Chondrocyte (in vitro differentiated cells): ENCODE measurements around the gene ZSCAN10. TPM values are rescaled to one million over a fixed set of nuclear protein-coding genes. Genes with fewer than 3 reads are reported as not detected.

Source experiments
- DNase-seq: peaks from one replicate; pipeline ENCODE4 v3.0.0; 2021; ENCODE audit warnings: mixed read lengths, low spot score
- H3K27ac Mint-ChIP-seq: one replicate; pipeline ENCODE4 v1.8.0; 2021; ENCODE audit warnings: mild to moderate bottlenecking, moderate library complexity, mixed read lengths; ENCODE audit not compliant: unreplicated experiment
- H3K27me3 Mint-ChIP-seq: 2 replicates; pipeline ENCODE4 v1.8.0; 2021; ENCODE audit warnings: low read depth, mixed read lengths
- H3K36me3 Mint-ChIP-seq: 2 replicates; pipeline ENCODE4 v1.8.0; 2021; ENCODE audit warnings: low read depth, mixed read lengths
- H3K4me1 Mint-ChIP-seq: 2 replicates; pipeline ENCODE4 v1.8.0; 2021; ENCODE audit warnings: low read depth, mild to moderate bottlenecking, mixed read lengths
- H3K4me3 Mint-ChIP-seq: one replicate; pipeline ENCODE4 v1.8.0; 2021; ENCODE audit warnings: mild to moderate bottlenecking, moderate library complexity, mixed read lengths; ENCODE audit not compliant: unreplicated experiment
- H3K9me3 Mint-ChIP-seq: 2 replicates; pipeline ENCODE4 v1.8.0; 2021; ENCODE audit warnings: low read depth, mixed read lengths
- total RNA-seq: library from RNA; stranded (reverse); gene quantifications from 3 replicates; pipeline ENCODE4 v1.2.1, GENCODE V29; 2021
- TF ChIP-seq, protein P1 (sequence below): fragments of 200-600 bp; sonication (generic); IDR thresholded peaks from 2 replicates; pipeline ENCODE4 v1.5.0; 2021; ENCODE audit warnings: antibody characterized with exemption, mild to moderate bottlenecking, moderate library complexity

Gene ZSCAN10
- total RNA-seq, 1 donor from 2014 or later = not detected

DNA sequence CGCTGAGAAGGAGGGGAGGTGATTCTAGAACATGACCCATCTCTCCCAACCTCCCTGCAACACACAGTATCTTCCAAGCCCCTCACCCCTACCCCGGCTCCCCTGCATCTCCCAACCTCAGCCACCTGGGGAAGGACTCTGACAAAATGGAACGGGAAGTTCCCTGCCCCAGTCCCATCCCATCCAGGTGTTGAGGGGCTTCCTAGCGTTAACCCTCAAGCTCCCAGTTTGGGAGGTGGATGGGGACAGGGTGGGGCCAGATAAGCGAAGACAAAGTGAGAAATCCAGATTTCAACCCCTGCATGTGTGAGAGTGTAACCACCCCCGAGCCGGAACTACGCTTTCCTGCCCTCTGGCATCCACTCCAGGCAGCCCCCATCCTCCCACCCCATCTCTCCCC is 1.8 kb downstream of the ZSCAN10 start:
- Mint-ChIP-seq H3K36me3 (no peaks in the 10 kb centered on the region), H3K9me3 (no peaks in the 10 kb centered on the region), H3K4me1 (peaks cover 6% of the 10 kb centered on the region), H3K27me3 (peaks cover 9% of the 10 kb centered on the region), H3K27ac (no peak overlapping the region), H3K4me3 (no peak overlapping the region)
- TF ChIP-seq, protein P1, sequence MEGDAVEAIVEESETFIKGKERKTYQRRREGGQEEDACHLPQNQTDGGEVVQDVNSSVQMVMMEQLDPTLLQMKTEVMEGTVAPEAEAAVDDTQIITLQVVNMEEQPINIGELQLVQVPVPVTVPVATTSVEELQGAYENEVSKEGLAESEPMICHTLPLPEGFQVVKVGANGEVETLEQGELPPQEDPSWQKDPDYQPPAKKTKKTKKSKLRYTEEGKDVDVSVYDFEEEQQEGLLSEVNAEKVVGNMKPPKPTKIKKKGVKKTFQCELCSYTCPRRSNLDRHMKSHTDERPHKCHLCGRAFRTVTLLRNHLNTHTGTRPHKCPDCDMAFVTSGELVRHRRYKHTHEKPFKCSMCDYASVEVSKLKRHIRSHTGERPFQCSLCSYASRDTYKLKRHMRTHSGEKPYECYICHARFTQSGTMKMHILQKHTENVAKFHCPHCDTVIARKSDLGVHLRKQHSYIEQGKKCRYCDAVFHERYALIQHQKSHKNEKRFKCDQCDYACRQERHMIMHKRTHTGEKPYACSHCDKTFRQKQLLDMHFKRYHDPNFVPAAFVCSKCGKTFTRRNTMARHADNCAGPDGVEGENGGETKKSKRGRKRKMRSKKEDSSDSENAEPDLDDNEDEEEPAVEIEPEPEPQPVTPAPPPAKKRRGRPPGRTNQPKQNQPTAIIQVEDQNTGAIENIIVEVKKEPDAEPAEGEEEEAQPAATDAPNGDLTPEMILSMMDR = no peak
- no peak for DNase-seq

DNA sequence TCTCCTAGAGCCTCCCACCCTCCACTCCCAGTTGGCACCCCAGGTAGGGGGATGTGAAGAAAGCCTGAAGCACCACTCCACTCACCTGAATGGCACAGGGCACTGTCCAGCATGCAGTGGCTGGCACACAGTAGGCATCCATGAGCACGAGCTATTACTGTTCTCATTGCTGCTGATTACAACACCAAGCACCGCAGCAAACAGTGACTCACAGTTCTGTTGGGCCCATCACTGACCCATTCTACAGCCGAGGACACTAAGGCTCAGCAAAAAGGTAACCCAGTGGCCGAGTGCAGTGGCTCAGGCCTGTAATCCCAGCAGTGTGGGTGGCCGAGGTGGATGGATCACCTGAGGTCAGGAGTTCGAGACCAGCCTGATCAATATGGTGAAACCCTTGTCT is 2.7 kb downstream of the ZSCAN10 start:
- Mint-ChIP-seq H3K4me3 (no peak overlapping the region), H3K27ac (no peak overlapping the region), H3K36me3 (no peaks in the 10 kb centered on the region), H3K27me3 (peaks cover 12% of the 10 kb centered on the region), H3K9me3 (no peaks in the 10 kb centered on the region), H3K4me1 (peaks cover 6% of the 10 kb centered on the region)
- DNase-seq = no peak
- TF ChIP-seq, protein P1 = no peak

DNA sequence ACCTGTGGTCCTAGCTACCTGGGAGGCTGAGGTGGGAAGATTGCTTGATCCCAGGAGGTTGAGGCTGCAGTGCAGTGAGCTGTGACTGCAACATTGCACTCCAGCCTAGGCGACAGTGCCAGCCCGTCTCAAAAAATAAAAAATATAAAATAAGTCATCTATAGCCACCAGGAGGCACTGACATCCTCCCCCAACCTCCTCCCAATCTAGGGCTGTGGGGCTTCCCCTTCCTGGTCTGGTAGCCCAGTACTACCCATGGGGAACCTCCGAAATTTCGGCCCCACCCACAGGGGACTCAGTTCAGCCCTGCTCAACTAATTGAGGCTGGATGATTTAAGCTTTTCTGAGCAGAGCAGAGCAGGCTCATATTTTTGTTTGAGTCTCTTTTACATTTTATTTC is 3.2 kb downstream of the ZSCAN10 start:
- TF ChIP-seq, protein P1 = peak; percentile 64
- DNase-seq = no peak
- H3K4me1 Mint-ChIP-seq = peaks cover 6% of the 10 kb centered on the region
- no peak overlapping the region for H3K4me3 Mint-ChIP-seq
- H3K9me3 Mint-ChIP-seq = no peaks in the 10 kb centered on the region
- H3K27me3 Mint-ChIP-seq = peaks cover 12% of the 10 kb centered on the region
- no peaks in the 10 kb centered on the region for H3K36me3 Mint-ChIP-seq
- no peak overlapping the region for H3K27ac Mint-ChIP-seq

DNA sequence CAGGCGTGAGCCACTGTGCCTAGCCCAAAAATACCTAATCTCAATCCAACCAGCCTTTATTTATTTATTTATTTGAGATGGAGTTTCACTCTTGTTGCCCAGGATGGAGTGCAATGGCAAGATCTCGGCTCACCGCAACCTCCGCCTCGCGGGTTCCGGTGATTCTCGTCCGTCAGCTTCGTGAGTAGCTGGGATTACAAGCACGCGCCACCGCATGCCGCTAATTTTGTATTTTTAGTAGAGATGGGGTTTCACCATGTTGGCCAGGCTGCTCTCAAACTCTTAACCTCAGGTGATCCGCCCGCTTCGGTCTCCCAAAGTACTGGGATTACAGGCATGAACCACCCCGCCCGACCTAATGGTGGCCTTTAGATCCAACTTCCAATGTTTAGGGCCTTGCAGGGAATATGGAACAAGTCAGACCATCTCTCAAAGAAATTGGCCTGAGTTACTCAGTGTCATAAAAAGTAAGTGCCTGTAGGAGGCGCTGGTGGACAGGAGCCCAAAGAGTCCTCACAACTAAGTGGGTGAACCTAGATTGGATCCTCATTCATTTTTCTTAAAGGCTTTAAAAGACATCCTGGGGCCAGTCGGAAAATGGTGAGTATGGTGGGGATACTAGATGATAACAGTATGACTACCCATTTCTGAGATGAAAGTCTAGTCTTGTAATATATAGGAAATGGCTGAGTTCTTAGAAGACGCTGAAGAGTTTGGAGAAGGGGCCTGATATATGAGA is 4.6 kb downstream of the ZSCAN10 start:
- peaks cover 12% of the 10 kb centered on the region for H3K27me3 Mint-ChIP-seq
- H3K4me3 Mint-ChIP-seq = no peak overlapping the region
- no peaks in the 10 kb centered on the region for H3K9me3 Mint-ChIP-seq
- no peaks in the 10 kb centered on the region for H3K4me1 Mint-ChIP-seq
- TF ChIP-seq, protein P1 = peak; percentile 68
- H3K36me3 Mint-ChIP-seq = no peaks in the 10 kb centered on the region
- no peak overlapping the region for H3K27ac Mint-ChIP-seq
- no peak for DNase-seq

DNA sequence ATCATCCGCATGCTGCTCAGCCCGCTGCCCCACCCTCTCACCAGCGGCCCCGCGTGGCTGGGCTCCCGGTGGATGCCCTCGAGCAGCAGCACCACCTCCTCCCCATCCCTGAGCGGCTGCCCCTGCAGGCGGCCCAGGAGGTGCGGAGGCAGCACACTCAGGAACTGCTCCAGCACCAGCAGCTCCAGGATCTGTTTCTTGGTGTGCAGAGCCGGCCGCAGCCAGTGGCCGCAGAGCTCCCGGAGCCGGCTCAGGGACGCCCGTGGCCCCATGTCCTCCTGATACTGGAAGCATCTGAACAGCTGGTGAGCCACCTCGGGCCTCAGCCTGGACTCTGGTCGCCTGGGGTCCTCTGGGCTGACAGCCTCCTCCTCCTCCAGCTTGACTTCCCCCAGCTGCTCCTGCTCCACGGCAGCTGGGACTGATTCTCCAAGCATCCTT is 6.6 kb downstream of the ZSCAN10 start:
- DNase-seq = no peak
- Mint-ChIP-seq H3K4me1 (peaks cover 7% of the 10 kb centered on the region), H3K4me3 (no peak overlapping the region), H3K27me3 (peaks cover 8% of the 10 kb centered on the region), H3K9me3 (no peaks in the 10 kb centered on the region), H3K36me3 (no peaks in the 10 kb centered on the region), H3K27ac (no peak overlapping the region)
- TF ChIP-seq, protein P1 = no peak
